ENCODE data around the gene IRF7.

GRCh38 chr11:625636-626268 is 10.0 kb upstream of the IRF7 start:
- TF ChIP-seq CTCF (conservative IDR thresholded peaks at IDR 0.05; ENCODE audit: low read depth, low read length) (no peak), SMC3 (IDR thresholded peaks at IDR 0.05; ENCODE audit: low read depth, low read length) (no peak), RFX5 (IDR thresholded peaks at IDR 0.05; ENCODE audit: low read depth, low read length) (no peak)
